Activated T-helper 2 cell treated with anti-CD3 and anti-CD28 coated beads, Interferon-gamma antibody, Interleukin-2, Interleukin-4, amounts not matched to agents 10 μg/mL and 5 μg/mL and 100 μg/mL, durations not matched to agents 14 hours and 24 hours and 36 hours (primary cell): Measurements from ENCODE around the gene PAM16. TPM values are rescaled to one million over a fixed set of nuclear protein-coding genes. Genes with fewer than 3 reads are reported as not detected.

Experiments used
- DNase-seq: peaks from one replicate; pipeline ENCODE4 v3.0.0; 2021; ENCODE audit warnings: low spot score
- H3K27ac Mint-ChIP-seq: one replicate; pipeline ENCODE4 v1.8.0; 2021; ENCODE audit warnings: mixed read lengths
- H3K27me3 Mint-ChIP-seq: one replicate; pipeline ENCODE4 v1.8.0; 2021; ENCODE audit warnings: low read depth, mixed read lengths
- H3K36me3 Mint-ChIP-seq: one replicate; pipeline ENCODE4 v1.8.0; 2021; ENCODE audit warnings: low read depth, mixed read lengths
- H3K4me1 Mint-ChIP-seq: one replicate; pipeline ENCODE4 v1.8.0; 2021; ENCODE audit warnings: low read depth, mixed read lengths
- H3K4me3 Mint-ChIP-seq: one replicate; pipeline ENCODE4 v1.8.0; 2021; ENCODE audit warnings: low read depth, mild to moderate bottlenecking, moderate library complexity, mixed read lengths
- H3K9me3 Mint-ChIP-seq: one replicate; pipeline ENCODE4 v1.8.0; 2021; ENCODE audit warnings: mixed read lengths
- intact Hi-C: fragments of 100-400 bp; cut with micrococcal nuclease; formaldehyde crosslinking; loops from one replicate; pipeline ENCODE4 v1.15.1; 2023
- total RNA-seq: library from RNA; stranded (reverse); gene quantifications from 2 replicates; pipeline ENCODE4 v1.2.3, GENCODE V29; 2022

The PAM16 gene
- total RNA-seq, 1 donor from 2014 or later: 73.8 TPM

DNA sequence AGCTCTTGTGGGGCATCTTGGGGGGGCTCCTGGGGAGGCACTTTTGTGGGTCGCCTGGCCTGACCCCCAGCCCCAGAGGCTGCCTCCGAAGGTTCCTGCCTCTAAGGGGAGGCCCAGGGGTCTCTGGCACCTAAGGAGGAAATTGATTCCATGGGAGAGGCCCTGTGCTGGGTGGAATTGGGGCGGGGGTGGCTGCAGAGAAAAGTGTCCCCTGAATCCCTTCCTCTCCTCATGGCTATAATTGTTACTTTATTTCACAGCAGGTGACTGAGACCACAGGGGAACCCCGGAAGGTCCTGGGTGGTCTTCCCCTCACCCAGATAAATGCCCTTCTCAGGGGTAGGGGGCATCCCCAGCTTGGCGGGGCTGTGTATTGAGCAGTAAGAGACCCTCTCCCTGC, 32.2 kb downstream of the PAM16 start:
- Mint-ChIP-seq H3K27ac (no peak overlapping the region), H3K27me3 (peaks cover 15% of the 10 kb centered on the region), H3K36me3 (peaks cover 3% of the 10 kb centered on the region), H3K4me1 (peaks cover 6% of the 10 kb centered on the region), H3K9me3 (no peaks in the 10 kb centered on the region), H3K4me3 (no peak overlapping the region)
- intact Hi-C loops: no loop called here
- DNase-seq: no peak

DNA sequence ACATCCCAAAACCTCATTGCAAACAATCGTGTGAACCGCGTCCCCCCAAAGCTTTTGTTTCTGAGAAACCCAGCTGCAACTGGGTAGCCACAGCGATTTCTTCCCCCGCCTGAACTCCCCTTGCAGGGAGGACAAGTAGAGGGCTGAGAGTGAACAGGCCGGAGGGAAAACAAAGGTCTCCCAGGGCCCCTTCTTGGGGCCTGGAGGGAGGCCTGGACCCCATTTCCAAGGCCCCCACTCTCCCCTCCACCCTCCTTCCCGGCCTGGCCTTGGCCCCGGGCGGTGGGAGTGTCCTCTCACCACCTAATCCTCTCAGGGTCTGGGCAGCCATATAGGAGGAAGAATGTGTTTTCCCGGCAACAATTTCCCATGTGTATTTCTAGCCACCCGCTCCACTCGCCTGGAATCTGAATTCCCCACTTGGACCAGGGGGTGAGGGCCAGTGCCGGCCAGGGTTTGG, 32.6 kb downstream of the PAM16 start:
- no peak for DNase-seq
- no peak overlapping the region for H3K27ac Mint-ChIP-seq
- peaks cover 3% of the 10 kb centered on the region for H3K36me3 Mint-ChIP-seq
- peaks cover 18% of the 10 kb centered on the region for H3K27me3 Mint-ChIP-seq
- intact Hi-C loops: no loop called here
- peaks cover 6% of the 10 kb centered on the region for H3K4me1 Mint-ChIP-seq
- H3K9me3 Mint-ChIP-seq: no peaks in the 10 kb centered on the region
- no peak overlapping the region for H3K4me3 Mint-ChIP-seq

DNA sequence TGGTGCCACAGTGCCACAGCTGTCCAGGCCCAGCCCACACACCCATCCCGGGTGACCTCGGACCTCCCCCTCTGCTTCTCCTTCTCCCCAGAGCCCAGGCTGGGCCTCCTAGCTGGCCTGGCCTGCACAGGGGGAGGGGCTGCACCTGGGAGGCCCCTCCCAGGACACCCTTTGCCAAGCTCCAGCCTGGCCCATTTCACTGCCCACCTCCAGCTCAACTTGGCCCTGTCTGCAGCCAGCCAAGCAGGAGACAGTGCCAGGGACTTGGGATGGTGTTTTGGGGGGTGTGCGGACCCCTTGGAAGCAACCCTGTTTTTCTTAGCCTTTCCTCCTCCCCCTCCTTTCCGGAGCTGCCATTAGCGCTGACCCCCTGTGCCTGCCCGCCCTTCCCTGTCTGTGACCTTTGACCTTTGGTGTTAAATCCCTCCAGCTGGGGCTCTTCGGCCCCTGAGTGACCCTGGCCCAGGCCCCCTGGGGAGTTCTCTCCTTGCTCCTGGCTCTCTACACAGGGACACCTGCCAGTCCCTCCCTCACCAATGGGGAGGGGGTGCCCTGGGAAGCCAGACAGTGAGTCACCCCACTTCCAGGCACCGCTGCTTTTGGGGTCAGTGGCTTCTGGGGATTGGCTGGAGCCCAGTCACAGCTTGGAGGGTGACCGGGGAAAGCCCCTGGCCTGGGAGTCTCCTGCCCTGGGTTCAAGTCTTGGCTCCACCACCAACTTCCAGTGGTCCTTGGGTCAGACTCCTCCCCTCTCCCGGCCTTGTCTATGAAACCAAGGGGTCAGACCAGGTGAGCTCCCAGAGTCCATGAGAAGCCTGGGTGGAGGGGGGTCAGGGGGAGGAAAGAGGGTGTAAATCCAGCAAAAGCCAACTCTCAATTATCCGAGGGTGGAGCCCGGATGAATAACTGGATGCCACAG, 33.3 kb downstream of the PAM16 start:
- Mint-ChIP-seq H3K36me3 (peaks cover 3% of the 10 kb centered on the region), H3K4me1 (peaks cover 6% of the 10 kb centered on the region), H3K27me3 (peaks cover 18% of the 10 kb centered on the region), H3K27ac (no peak overlapping the region), H3K4me3 (peak overlapping the region; percentile 60), H3K9me3 (no peaks in the 10 kb centered on the region)
- intact Hi-C loops: loop anchor here (2.0 kb wide), 1 partner anchor 13 kb away; no protein-coding TSS in a partner anchor
- no peak for DNase-seq

DNA sequence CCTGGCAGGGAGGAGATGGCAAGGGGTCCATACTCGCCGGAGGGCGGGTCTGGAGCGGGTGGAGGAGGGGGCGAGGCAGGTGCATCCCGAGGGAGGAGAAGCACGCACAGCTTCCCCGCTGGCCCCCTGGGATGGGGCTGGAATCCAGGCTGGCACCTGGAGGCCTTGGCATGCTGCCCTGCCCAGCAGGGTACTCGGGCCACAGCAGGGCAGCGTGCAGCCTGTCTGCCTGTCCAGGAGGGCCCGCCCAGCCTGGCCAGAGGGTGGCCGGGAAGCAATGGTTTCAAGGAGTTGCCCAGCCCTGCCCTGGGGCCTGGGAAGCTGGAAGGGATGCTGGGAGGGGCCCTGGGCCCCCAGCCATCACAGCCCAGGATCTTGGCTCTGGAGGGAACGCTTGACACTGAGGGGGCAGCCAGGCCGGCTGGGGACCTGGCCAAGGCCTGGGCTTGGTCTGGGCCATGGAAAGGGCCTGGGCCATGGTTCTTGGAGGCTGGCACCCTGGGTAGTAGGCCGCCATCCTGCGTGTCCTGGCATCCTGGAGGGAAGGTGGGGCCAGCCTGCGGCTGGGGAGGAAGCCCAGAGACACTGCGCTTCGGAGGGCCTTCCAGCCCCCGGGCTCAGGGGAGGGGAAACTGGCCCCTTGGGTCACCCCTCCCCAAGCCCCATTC, 34.1 kb downstream of the PAM16 start:
- intact Hi-C loops: loop anchor here (2.0 kb wide), 1 partner anchor 14 kb away; no protein-coding TSS in a partner anchor
- H3K4me3 Mint-ChIP-seq: peak overlapping the region; percentile 26
- H3K4me1 Mint-ChIP-seq: peaks cover 6% of the 10 kb centered on the region
- no peaks in the 10 kb centered on the region for H3K9me3 Mint-ChIP-seq
- DNase-seq: no peak
- no peak overlapping the region for H3K27ac Mint-ChIP-seq
- H3K36me3 Mint-ChIP-seq: peaks cover 3% of the 10 kb centered on the region
- H3K27me3 Mint-ChIP-seq: peaks cover 18% of the 10 kb centered on the region

DNA sequence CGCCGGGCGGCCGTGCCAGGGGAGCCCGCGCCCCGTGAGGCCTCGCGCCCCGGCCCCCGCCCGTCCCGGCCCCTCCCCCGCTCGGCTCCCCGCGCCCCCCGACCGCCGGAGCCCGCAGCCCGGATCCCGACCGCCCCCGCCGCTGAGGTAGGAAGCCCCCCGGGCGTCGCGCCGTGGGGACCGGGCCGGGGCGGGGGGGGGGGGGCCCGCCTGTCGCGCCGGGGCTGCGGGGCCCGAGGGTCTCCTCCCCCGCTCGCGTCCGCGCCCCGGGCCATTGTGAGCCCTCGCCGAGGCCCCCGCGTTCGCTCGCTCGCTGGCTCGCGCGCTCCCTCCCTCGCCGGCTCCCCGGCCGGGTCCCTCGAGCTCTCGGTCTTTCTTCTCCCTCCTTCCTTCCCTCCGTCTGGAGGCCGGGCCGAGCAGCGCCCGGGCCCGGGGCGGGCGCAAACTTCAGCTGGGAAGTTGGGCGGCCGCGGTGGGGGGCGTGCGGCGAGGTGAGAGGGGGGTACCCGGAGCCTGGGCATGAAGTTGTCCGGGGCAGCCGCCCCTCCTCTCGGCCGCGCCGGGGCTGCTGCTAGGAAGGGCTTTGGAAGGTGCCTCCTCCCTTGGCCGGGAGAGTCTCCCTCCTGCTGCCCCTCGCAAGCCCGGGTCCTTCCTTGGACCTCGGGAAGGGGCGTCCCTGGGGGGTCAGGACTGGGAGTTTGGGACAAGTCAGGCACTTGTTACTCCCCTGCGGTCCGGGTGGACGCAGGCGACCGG, 34.8 kb downstream of the PAM16 start:
- peaks cover 18% of the 10 kb centered on the region for H3K27me3 Mint-ChIP-seq
- peaks cover 3% of the 10 kb centered on the region for H3K36me3 Mint-ChIP-seq
- no peaks in the 10 kb centered on the region for H3K9me3 Mint-ChIP-seq
- DNase-seq: no peak
- peak overlapping the region; percentile 17 for H3K4me3 Mint-ChIP-seq
- intact Hi-C loops: loop anchor here (2.0 kb wide), 1 partner anchor 15 kb away; no protein-coding TSS in a partner anchor
- H3K4me1 Mint-ChIP-seq: peaks cover 6% of the 10 kb centered on the region
- no peak overlapping the region for H3K27ac Mint-ChIP-seq

DNA sequence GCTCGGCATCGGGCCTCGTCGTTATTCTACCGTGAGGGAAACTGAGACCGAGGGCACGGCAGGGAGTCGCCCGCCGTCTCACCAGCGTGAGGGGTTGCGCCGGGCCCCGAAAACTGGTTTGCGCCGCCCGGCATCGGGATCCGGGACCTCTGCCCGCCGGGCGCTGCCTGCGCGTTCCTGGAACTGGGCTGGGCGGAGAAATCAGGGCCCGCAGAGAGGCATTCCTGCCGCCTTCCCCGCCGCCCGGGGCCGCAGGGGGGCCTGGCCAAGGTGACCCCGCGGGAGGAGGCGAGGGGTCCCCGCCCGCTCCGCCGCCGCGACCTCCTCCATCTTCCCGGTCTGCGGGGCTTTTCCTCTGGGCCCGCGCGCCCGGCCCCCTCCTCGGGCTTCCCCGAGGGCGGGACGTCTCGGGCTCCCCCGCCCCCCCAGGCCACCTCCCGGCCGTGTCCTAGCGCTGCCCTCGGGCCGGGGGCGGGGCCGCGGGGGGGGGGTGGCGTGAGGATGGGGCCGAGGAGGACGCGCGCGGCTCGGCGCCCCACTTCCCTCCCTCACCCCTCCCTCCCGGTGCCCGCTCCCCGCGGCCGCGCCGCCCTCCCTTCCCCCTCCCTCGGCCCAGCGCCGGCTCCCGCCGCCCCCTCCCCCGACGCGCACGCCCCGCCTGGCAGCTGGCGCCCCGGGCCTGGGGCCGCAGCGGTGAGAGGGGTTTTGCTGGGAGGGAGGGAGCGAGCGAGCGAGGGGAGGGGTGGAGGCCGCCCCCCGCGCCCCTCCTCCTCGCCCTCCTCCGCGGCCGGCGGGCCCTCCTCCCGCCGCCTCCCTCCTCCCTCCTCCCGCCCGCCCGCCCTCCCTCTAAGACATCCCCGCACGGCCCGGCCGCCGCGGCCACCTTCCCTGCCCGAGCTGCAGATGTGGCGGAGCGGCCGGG, 35.7 kb downstream of the PAM16 start, which contains the start of gene GLIS2:
GLIS2 (plus strand) TSS at position 882 of the 922 bp plus-strand sequence. CDS start 16,214 bp downstream, outside the sequence.
- no peak for DNase-seq
- intact Hi-C loops: loop anchor here (1.0 to 2.0 kb wide), 2 partner anchors 8 to 15 kb away; no protein-coding TSS in a partner anchor

DNA sequence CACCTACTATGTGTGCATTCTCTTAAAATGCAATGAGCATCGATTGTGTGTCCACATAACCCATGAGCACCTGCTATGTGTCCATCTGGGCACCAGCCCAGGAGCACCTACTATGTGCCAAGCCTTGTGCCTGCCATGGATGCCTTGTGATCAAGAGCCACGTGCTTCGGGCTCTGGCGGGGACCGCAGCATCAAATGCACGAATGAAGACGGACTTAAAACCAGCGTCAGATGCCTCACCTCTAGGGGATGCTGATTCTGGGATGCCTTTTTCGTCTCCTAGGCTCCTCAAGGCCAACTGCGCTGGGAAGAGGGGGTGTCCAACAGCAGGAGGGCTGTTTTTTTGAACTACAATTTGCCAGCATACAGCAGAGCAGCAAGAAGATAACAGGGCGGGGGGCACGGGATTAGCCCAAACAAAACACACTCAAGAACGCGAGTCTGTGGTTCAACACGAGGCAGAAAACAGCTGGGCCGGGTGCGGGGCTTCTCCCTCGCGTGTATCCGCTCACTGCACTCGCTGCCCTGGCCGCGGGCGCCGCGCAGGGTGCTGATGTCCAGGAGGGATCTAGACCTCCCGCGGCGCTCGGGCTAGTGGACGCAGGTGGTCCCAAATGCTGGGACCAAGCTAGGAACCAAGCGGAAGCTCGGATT, 36.5 kb downstream of the PAM16 start:
- peak overlapping the region; percentile 87 for H3K27ac Mint-ChIP-seq
- intact Hi-C loops: loop anchor here (1.0 kb wide), 1 partner anchor 7 kb away; no protein-coding TSS in a partner anchor
- peaks cover 3% of the 10 kb centered on the region for H3K36me3 Mint-ChIP-seq
- peaks cover 6% of the 10 kb centered on the region for H3K4me1 Mint-ChIP-seq
- DNase-seq: no peak
- peaks cover 18% of the 10 kb centered on the region for H3K27me3 Mint-ChIP-seq
- peak overlapping the region; percentile 93 for H3K4me3 Mint-ChIP-seq
- no peaks in the 10 kb centered on the region for H3K9me3 Mint-ChIP-seq

More for the DNA sequence above, 35.7 kb downstream of the PAM16 start, which contains the start of gene GLIS2:
- H3K36me3 Mint-ChIP-seq: peaks cover 3% of the 10 kb centered on the region
- H3K27ac Mint-ChIP-seq: no peak within 1 kb of the TSS
- peak within 1 kb of the TSS; percentile 93 for H3K4me3 Mint-ChIP-seq
- H3K9me3 Mint-ChIP-seq: no peaks in the 10 kb centered on the region
- peaks cover 6% of the 10 kb centered on the region for H3K4me1 Mint-ChIP-seq
- peaks cover 18% of the 10 kb centered on the region for H3K27me3 Mint-ChIP-seq

DNA sequence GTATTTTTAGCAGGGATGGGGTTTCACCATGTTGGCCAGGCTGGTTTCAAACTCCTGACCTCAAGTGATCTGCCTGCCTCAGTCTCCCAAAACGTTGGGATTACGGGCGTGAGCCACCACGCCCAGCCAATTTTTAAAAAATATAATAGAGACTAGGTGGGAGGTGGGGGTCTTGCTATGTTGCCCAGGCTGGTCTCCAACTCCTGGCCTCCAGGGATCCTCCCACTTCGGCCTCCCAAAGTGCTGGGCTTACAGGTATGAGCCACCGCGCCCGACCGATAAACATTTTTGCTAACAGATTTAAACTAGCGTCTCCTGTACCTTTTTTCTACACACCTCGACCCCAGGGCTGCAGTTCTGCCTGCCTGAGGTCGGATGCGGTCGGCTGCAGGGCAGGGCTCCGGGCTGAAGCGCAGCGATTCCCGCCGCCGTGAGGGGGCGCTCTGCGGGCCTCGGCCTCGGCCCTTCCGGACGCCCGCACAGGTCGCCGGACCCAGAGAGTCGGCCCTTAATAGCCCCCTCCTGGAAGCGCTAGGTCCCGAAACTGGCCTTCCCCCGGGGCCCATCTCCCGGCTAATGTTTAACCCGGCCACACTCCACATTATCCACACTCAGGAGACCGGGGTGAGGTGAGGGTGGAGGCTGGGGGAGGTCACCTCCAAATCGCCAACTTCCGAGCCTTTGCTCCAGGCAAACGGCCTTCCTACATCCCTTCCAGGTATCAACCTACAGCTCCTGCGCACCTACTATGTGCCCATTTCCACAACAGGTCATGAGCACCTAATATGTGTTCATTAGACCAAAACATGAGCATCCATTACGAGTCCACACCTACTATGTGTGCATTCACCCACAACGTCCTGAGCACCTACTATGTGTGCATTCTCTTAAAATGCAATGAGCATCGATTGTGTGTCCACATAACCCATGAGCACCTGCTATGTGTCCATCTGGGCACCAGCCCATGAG, 37.3 kb downstream of the PAM16 start:
- H3K4me1 Mint-ChIP-seq: peaks cover 5% of the 10 kb centered on the region
- no peak overlapping the region for H3K27ac Mint-ChIP-seq
- peaks cover 18% of the 10 kb centered on the region for H3K27me3 Mint-ChIP-seq
- peaks cover 3% of the 10 kb centered on the region for H3K36me3 Mint-ChIP-seq
- intact Hi-C loops: no loop called here
- no peaks in the 10 kb centered on the region for H3K9me3 Mint-ChIP-seq
- DNase-seq: no peak
- H3K4me3 Mint-ChIP-seq: peak overlapping the region; percentile 93

DNA sequence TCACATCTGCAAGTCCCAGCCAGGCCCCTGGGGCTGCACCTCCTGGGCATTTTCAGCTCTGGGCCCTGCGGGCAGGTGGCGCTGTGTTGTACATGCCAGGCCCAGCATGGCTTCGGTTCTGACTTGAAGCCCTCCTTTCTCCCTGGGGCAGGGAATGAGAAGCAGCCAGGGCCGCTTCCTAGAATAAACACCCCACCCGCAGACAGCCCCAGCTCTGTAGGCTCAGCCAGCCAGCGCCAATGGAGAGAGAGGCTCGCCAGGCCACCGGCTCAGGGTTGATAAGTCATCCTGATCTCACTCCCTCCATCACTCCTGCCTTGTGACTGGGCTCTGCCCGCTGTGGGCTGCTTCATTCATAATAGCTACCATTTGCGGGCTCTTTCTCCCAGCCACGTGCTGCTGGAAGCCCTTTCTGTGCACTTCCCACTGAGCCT, 41.3 kb downstream of the PAM16 start:
- Mint-ChIP-seq H3K27me3 (peaks cover 12% of the 10 kb centered on the region), H3K4me3 (peak overlapping the region; percentile 10), H3K27ac (no peak overlapping the region), H3K36me3 (peaks cover 23% of the 10 kb centered on the region), H3K4me1 (peaks cover 18% of the 10 kb centered on the region), H3K9me3 (peaks cover 5% of the 10 kb centered on the region)
- DNase-seq: peak; percentile 55
- intact Hi-C loops: loop anchor here (1.0 kb wide), 1 partner anchor 20 kb away; no protein-coding TSS in a partner anchor

DNA sequence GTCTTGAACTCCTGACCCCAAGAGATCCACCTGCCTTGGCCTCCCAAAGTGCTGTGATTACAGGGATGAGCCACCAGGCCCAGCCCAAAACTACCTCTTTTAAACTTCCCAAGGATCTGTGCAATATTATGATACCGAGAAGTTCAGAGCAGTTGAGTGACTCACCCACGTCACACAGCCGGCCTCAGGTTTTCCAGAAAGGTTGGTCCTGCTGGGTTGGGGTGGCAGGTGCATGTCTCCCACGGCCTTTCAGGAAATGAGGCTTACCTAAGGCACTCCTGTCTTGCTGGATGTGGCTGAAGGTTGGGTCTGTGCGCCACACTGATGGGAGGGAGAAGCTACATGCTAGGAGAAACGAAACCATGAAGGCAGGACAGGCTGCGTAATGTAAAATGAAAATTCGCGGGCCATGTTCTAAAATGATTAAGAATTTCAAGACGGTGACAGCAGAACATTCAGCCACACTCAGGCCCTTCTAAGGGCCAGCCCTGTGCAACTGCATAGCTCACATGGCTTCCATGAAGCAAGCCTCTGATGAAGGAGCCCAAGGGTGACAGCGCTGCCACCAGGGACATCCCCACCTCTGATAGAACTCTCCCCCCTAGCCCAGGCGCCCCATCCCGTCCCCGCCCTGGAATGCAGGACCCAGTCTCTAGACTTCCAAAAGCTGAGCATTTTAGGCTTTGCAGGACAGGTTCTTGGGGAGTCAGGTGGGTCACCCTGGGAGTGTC, 41.9 kb downstream of the PAM16 start:
- Mint-ChIP-seq H3K4me3 (peak overlapping the region; percentile 76), H3K4me1 (peaks cover 15% of the 10 kb centered on the region), H3K9me3 (peaks cover 5% of the 10 kb centered on the region), H3K27ac (peak overlapping the region; percentile 45), H3K36me3 (peaks cover 20% of the 10 kb centered on the region), H3K27me3 (peaks cover 6% of the 10 kb centered on the region)
- intact Hi-C loops: loop anchor here (1.0 kb wide), 1 partner anchor 21 kb away; no protein-coding TSS in a partner anchor
- DNase-seq: no peak
